ENCODE measurements around the gene IL4R.

DNA sequence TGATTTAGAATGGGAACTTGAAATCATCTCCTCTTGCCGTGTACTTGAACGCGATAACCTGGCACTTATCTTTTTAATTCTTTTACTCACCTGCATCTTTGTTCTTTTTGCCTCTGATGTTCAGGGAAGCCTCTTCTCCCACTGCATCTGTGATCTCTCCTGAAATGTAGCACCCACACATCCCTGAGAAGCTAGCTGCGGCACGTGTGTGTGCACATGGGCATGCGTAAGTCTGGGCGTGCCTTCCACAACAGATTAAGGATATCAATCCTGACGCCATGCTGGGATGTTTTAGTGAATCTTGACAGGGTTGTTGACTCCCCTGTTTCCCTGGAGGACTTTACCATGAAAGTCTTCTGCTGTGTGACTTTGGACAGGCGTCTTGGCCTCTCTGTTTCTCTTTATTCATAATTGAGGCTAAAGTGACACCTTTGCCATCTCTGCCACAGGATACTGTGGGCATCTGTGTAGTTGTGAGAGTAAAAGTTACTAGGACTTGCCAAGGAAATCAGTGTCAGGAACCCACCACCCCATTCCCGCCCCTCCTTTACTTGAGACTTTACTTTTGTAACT, 20.5 kb downstream of the IL4R start:
- TF ChIP-seq, protein P1, sequence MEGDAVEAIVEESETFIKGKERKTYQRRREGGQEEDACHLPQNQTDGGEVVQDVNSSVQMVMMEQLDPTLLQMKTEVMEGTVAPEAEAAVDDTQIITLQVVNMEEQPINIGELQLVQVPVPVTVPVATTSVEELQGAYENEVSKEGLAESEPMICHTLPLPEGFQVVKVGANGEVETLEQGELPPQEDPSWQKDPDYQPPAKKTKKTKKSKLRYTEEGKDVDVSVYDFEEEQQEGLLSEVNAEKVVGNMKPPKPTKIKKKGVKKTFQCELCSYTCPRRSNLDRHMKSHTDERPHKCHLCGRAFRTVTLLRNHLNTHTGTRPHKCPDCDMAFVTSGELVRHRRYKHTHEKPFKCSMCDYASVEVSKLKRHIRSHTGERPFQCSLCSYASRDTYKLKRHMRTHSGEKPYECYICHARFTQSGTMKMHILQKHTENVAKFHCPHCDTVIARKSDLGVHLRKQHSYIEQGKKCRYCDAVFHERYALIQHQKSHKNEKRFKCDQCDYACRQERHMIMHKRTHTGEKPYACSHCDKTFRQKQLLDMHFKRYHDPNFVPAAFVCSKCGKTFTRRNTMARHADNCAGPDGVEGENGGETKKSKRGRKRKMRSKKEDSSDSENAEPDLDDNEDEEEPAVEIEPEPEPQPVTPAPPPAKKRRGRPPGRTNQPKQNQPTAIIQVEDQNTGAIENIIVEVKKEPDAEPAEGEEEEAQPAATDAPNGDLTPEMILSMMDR (IDR thresholded peaks at IDR 0.05): no peak
- TF ChIP-seq POLR2AphosphoS5 (IDR thresholded peaks at IDR 0.05; ENCODE audit: low read depth, low read length) (no peak), SIN3A (IDR thresholded peaks at IDR 0.05; ENCODE audit: borderline replicate concordance, insufficient read depth, low read depth, low read length) (no peak)
- TF ChIP-seq, protein P2, sequence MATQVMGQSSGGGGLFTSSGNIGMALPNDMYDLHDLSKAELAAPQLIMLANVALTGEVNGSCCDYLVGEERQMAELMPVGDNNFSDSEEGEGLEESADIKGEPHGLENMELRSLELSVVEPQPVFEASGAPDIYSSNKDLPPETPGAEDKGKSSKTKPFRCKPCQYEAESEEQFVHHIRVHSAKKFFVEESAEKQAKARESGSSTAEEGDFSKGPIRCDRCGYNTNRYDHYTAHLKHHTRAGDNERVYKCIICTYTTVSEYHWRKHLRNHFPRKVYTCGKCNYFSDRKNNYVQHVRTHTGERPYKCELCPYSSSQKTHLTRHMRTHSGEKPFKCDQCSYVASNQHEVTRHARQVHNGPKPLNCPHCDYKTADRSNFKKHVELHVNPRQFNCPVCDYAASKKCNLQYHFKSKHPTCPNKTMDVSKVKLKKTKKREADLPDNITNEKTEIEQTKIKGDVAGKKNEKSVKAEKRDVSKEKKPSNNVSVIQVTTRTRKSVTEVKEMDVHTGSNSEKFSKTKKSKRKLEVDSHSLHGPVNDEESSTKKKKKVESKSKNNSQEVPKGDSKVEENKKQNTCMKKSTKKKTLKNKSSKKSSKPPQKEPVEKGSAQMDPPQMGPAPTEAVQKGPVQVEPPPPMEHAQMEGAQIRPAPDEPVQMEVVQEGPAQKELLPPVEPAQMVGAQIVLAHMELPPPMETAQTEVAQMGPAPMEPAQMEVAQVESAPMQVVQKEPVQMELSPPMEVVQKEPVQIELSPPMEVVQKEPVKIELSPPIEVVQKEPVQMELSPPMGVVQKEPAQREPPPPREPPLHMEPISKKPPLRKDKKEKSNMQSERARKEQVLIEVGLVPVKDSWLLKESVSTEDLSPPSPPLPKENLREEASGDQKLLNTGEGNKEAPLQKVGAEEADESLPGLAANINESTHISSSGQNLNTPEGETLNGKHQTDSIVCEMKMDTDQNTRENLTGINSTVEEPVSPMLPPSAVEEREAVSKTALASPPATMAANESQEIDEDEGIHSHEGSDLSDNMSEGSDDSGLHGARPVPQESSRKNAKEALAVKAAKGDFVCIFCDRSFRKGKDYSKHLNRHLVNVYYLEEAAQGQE (IDR thresholded peaks at IDR 0.05; ENCODE audit: insufficient read depth in 1 of 2, low read depth in 2 of 2, low read length in 1 of 2): no peak

All from Panc1 (cell line).